Measurements from ENCODE around the gene EYS. TPM values are rescaled to one million over a fixed set of nuclear protein-coding genes. Genes with fewer than 3 reads are reported as not detected.

EYS gene
- polyA plus RNA-seq, 2 of the 4 experiments (the other 2 are of a cell fraction): 0.03 to 0.06 TPM

- H3K4me3 ChIP-seq: no peak overlapping the region
- 74% methylated on average over 2 of the region's 2 CpGs for WGBS (ENCODE audit: missing lambda C conversion rate)
- H3K4me1 ChIP-seq: no peaks in the 10 kb centered on the region
- POLR2A ChIA-PET: no interaction called here
- no peak overlapping the region for H3K27ac ChIP-seq
- TF ChIP-seq HEYL (CRISPR knock-in tag; IDR thresholded peaks at IDR 0.05): no peak
- no peaks in the 10 kb centered on the region for H3K9me3 ChIP-seq
- ATAC-seq (no peak), DNase-seq (ENCODE audit: low read depth in 1 of 2, low spot score in 1 of 2) (no peak), FAIRE-seq (no peak)
- CTCF ChIA-PET: no interaction called here
- H3K4me2 ChIP-seq: no peak overlapping the region
These were observed 1623.8 kb downstream of the EYS start for GRCh38 chr6:64083261-64083660.

GRCh38 chr6:64081453-64081852 lies 1625.6 kb downstream of the EYS start:
- H3K9me3 ChIP-seq: no peaks in the 10 kb centered on the region
- POLR2A ChIA-PET: no interaction called here
- TF ChIP-seq RARB (CRISPR knock-in tag; IDR thresholded peaks at IDR 0.05) (no peak), ZSCAN20 (CRISPR knock-in tag; IDR thresholded peaks at IDR 0.05) (no peak), KDM5A (IDR thresholded peaks at IDR 0.05) (no peak), BCL3 (IDR thresholded peaks at IDR 0.05) (no peak), MAZ (IDR thresholded peaks at IDR 0.05; ENCODE audit: borderline replicate concordance, low read depth, low read length) (no peak), GATA3 (IDR thresholded peaks at IDR 0.05; ENCODE audit: borderline replicate concordance) (no peak), FOSB (CRISPR knock-in tag; IDR thresholded peaks at IDR 0.05) (no peak), CBX8 (IDR thresholded peaks at IDR 0.05) (no peak), CEBPB (IDR thresholded peaks at IDR 0.05) (no peak)
- ATAC-seq (no peak), FAIRE-seq (no peak), DNase-seq (ENCODE audit: low read depth in 1 of 2, low spot score in 1 of 2) (no peak)
- no peak overlapping the region for H3K4me2 ChIP-seq
- H3K27ac ChIP-seq: no peak overlapping the region
- no peaks in the 10 kb centered on the region for H3K4me1 ChIP-seq
- WGBS (ENCODE audit: missing lambda C conversion rate): 16% methylated on average over 2 of the region's 2 CpGs
- no peak overlapping the region for H3K4me3 ChIP-seq
- CTCF ChIA-PET: no interaction called here

GRCh38 chr6:64074981-64075380 lies 1632.0 kb downstream of the EYS start:
- FAIRE-seq (no peak), ATAC-seq (no peak), DNase-seq (ENCODE audit: low read depth in 1 of 2, low spot score in 1 of 2) (no peak)
- no peaks in the 10 kb centered on the region for H3K9me3 ChIP-seq
- no peak overlapping the region for H3K27ac ChIP-seq
- TF ChIP-seq TP53 (CRISPR knock-in tag; IDR thresholded peaks at IDR 0.05): no peak
- TF ChIP-seq HOXA7 (CRISPR knock-in tag; IDR thresholded peaks at IDR 0.05): no peak
- TF ChIP-seq ELK1 (IDR thresholded peaks at IDR 0.05; ENCODE audit: low read depth, low read length): no peak
- TF ChIP-seq HMGXB4 (CRISPR knock-in tag; IDR thresholded peaks at IDR 0.05; ENCODE audit: borderline replicate concordance): no peak
- no peak for TF ChIP-seq ZNF302 (CRISPR knock-in tag; IDR thresholded peaks at IDR 0.05)
- no peak for TF ChIP-seq E2F6 (IDR thresholded peaks at IDR 0.05; ENCODE audit: borderline replicate concordance, low read depth)
- TF ChIP-seq PBX3 (IDR thresholded peaks at IDR 0.05): no peak
- TF ChIP-seq FOSL2 (IDR thresholded peaks at IDR 0.05): no peak
- TF ChIP-seq FOSL2 (CRISPR knock-in tag; IDR thresholded peaks at IDR 0.05): no peak
- no peak for TF ChIP-seq ZFP36 (IDR thresholded peaks at IDR 0.05; ENCODE audit: borderline replicate concordance, partially characterized antibody)
- TF ChIP-seq NFE2L2 (conservative IDR thresholded peaks at IDR 0.05; ENCODE audit: low read length): no peak
- CTCF ChIA-PET: no interaction called here
- POLR2A ChIA-PET: no interaction called here
- no peaks in the 10 kb centered on the region for H3K4me1 ChIP-seq
- 0% methylated on average over 1 of the region's 1 CpG for WGBS (ENCODE audit: missing lambda C conversion rate)
- H3K4me2 ChIP-seq: no peak overlapping the region
- no peak overlapping the region for H3K4me3 ChIP-seq

Data from A549 (cell line).